Breast epithelium (tissue), 3 donors: ENCODE results near the gene SEC24B.

Source experiments
- POLR2A ChIP-seq: fragments of 450-650 bp; IDR thresholded peaks from one replicate; pipeline ENCODE4 v1.6.1; 2016; ENCODE audit warnings: antibody characterized with exemption, mild to moderate bottlenecking, moderate library complexity
- POLR2AphosphoS5 ChIP-seq, 3 donors: sonication (generic); formaldehyde crosslinking; IDR thresholded peaks; one replicate each; pipeline ENCODE4 v1.6.1; 2017; ENCODE audit warnings: antibody characterized with exemption in 3 of 3
- TF ChIP-seq, protein P1 (sequence below), 3 donors: fragments of 450-650 bp; IDR thresholded peaks; one replicate each; pipeline ENCODE4 v1.5.1; 2016 to 2017; ENCODE audit warnings: antibody characterized with exemption in 3 of 3, mild to moderate bottlenecking in 3 of 3, moderate library complexity in 3 of 3

DNA sequence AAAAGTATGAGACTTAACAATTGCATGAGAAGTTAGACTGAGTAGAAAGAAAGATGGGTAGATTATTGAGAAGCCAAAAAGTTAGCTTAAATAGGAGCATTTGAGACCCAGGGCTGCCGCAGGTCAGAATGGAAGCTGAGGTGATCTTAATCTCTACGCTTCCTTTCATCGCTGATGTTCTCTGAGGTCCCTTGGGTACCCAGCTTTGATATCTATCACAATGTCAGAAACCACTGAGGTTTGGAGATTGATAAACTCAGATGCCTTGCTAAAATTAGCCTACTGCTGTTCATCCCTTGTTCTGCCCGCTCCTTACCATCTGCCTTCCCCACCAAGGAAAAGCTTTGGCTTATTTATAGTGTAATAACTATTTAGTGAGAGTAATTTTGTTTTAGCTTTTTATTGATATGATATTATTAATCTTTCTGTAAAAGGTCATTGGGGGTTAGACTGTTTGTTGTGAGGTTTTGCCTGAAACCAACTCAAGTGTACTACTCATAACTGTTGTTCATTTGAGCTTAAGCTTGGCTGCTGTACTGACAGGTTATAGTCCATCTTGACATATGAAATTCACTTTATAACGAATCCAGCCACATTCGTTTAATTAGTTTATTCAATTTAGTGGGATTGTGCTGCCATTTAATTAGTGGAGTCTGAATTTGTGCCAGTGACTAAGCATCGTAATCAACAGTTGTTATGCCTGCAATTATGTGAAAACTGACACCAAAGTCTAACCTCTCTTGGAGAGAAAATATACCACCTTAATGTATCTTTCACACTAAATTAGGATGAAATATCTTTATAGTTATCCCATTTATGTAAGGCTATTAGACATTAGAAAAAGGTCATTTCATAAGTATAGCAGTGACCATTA, 141.6 kb downstream of the SEC24B start:
- TF ChIP-seq, protein P1, sequence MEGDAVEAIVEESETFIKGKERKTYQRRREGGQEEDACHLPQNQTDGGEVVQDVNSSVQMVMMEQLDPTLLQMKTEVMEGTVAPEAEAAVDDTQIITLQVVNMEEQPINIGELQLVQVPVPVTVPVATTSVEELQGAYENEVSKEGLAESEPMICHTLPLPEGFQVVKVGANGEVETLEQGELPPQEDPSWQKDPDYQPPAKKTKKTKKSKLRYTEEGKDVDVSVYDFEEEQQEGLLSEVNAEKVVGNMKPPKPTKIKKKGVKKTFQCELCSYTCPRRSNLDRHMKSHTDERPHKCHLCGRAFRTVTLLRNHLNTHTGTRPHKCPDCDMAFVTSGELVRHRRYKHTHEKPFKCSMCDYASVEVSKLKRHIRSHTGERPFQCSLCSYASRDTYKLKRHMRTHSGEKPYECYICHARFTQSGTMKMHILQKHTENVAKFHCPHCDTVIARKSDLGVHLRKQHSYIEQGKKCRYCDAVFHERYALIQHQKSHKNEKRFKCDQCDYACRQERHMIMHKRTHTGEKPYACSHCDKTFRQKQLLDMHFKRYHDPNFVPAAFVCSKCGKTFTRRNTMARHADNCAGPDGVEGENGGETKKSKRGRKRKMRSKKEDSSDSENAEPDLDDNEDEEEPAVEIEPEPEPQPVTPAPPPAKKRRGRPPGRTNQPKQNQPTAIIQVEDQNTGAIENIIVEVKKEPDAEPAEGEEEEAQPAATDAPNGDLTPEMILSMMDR (IDR thresholded peaks at IDR 0.05), result no peak
- no peak for TF ChIP-seq POLR2AphosphoS5 (IDR thresholded peaks at IDR 0.05)
- no peak for TF ChIP-seq POLR2A
